K562 (cell line): ENCODE results near the gene CBX8. TPM values are rescaled to one million over a fixed set of nuclear protein-coding genes. Genes with fewer than 3 reads are reported as not detected.
A peak's percentile ranks its signal among the peaks of the same experiment; 100 is the strongest.

Source experiments
- ATF7 ChIP-seq: fragments of 450-650 bp; IDR thresholded peaks from 2 replicates; pipeline ENCODE4 v1.7.1; 2014; ENCODE audit warnings: mild to moderate bottlenecking, moderate library complexity
- BRCA1 ChIP-seq, 2 experiments: fragments of 450-650 bp in 1 of 2; sonication (generic) in 1 of 2; formaldehyde crosslinking in 1 of 2; IDR thresholded peaks; 2 replicates each; pipeline versions ENCODE4 v1.5.0 to v1.6.1; 2017 to 2020; ENCODE audit warnings: mild to moderate bottlenecking in 1 of 2, missing genetic modification reagents in 1 of 2
- CBFA2T2 ChIP-seq: fragments of 450-650 bp; conservative IDR thresholded peaks from 2 replicates; pipeline ENCODE4 v1.6.1; 2017; ENCODE audit warnings: mild to moderate bottlenecking
- CBFA2T3 ChIP-seq: fragments of 450-650 bp; IDR thresholded peaks from 2 replicates; pipeline ENCODE4 v1.6.1; 2017
- DPF2 ChIP-seq: fragments of 450-650 bp; IDR thresholded peaks from 2 replicates; pipeline ENCODE4 v1.6.1; 2016
- ELK1 ChIP-seq: sonication (generic); formaldehyde crosslinking; IDR thresholded peaks from 2 replicates; pipeline ENCODE4 v1.8.1; 2022; ENCODE audit warnings: missing genetic modification reagents
- ERF ChIP-seq: fragments of 450-650 bp; formaldehyde crosslinking; IDR thresholded peaks from 2 replicates; pipeline ENCODE4 v1.4.0; 2020; ENCODE audit warnings: mild to moderate bottlenecking, mixed read lengths
- GTF2F1 ChIP-seq: IDR thresholded peaks from 2 replicates; pipeline ENCODE4 v1.6.1; 2011; ENCODE audit warnings: low read depth, low read length, improper control_type of control experiment
- HCFC1 ChIP-seq: IDR thresholded peaks from 2 replicates; pipeline ENCODE4 v1.6.1; 2012; ENCODE audit warnings: low read depth, low read length, improper control_type of control experiment
- HDAC2 ChIP-seq: fragments of 450-650 bp; IDR thresholded peaks from 2 replicates; pipeline ENCODE4 v1.6.1; 2016; ENCODE audit warnings: mild to moderate bottlenecking
- HSF4 ChIP-seq: fragments of 250-450 bp; sonication (Bioruptor Pico); IDR thresholded peaks from 2 replicates; pipeline ENCODE4 v2.1.2; 2022; ENCODE audit warnings: mild to moderate bottlenecking, moderate library complexity, borderline replicate concordance
- KAT7 ChIP-seq: sonication (generic); formaldehyde crosslinking; IDR thresholded peaks from 2 replicates; pipeline ENCODE4 v1.8.0; 2022; ENCODE audit warnings: missing genetic modification reagents, mild to moderate bottlenecking, borderline replicate concordance
- MBD2 ChIP-seq: sonication (generic); IDR thresholded peaks from 2 replicates; pipeline ENCODE4 v1.6.1; 2016; ENCODE audit warnings: low read depth, borderline replicate concordance
- MLX ChIP-seq, 2 experiments: fragments of 450-650 bp in 1 of 2; sonication (generic) in 1 of 2; formaldehyde crosslinking; conservative IDR thresholded peaks; 2 replicates each; pipeline versions ENCODE4 v1.4.0 to v1.8.1; 2020 to 2022; ENCODE audit warnings: mild to moderate bottlenecking in 1 of 2, missing genetic modification reagents in 1 of 2
- MTA3 ChIP-seq: fragments of 450-650 bp; formaldehyde crosslinking; IDR thresholded peaks from 2 replicates; pipeline ENCODE4 v1.6.1; 2017; ENCODE audit warnings: mild to moderate bottlenecking, borderline replicate concordance
- NCOR1 ChIP-seq: fragments of 450-650 bp; IDR thresholded peaks from 2 replicates; pipeline ENCODE4 v1.6.1; 2016; ENCODE audit warnings: mild to moderate bottlenecking, moderate library complexity
- RBM22 ChIP-seq: fragments of 200-400 bp; formaldehyde crosslinking; IDR thresholded peaks from 2 replicates; pipeline ENCODE4 v1.6.1; 2018; ENCODE audit warnings: low read length, low read depth; ENCODE audit not compliant: poor library complexity, severe bottlenecking
- U2AF1 ChIP-seq: fragments of 200-400 bp; formaldehyde crosslinking; optimal IDR thresholded peaks from 2 replicates; pipeline ENCODE3; 2017; ENCODE audit warnings: mild to moderate bottlenecking, low read depth, low read length, moderate library complexity
- U2AF2 ChIP-seq: fragments of 200-400 bp; formaldehyde crosslinking; optimal IDR thresholded peaks from 2 replicates; pipeline ENCODE3; 2017; ENCODE audit warnings: low read depth, mild to moderate bottlenecking, low read length
- UBTF ChIP-seq, 2 experiments: IDR thresholded peaks; 2 replicates each; pipeline ENCODE4 v1.6.1; 2012; ENCODE audit warnings: improper control_type of control experiment in 2 of 2, low read depth in 2 of 2, low read length in 2 of 2, borderline replicate concordance in 1 of 2
- ZBTB2 ChIP-seq: fragments of 450-650 bp; IDR thresholded peaks from 2 replicates; pipeline ENCODE4 v1.6.1; 2016; ENCODE audit warnings: antibody characterized with exemption
- ZNF133 ChIP-seq: fragments of 250-450 bp; sonication (Bioruptor Pico); IDR thresholded peaks from 2 replicates; pipeline ENCODE4 v1.4.0; 2020; ENCODE audit warnings: mild to moderate bottlenecking
- ZNF134 ChIP-seq: fragments of 250-450 bp; sonication (Bioruptor Pico); conservative IDR thresholded peaks from 2 replicates; pipeline ENCODE4 v1.4.0; 2020
- ZNF274 ChIP-seq: IDR thresholded peaks from 2 replicates; pipeline ENCODE4 v1.6.1; 2011; ENCODE audit warnings: low read depth, mild to moderate bottlenecking, low read length, moderate library complexity, borderline replicate concordance
- ZNF384 ChIP-seq: IDR thresholded peaks from 2 replicates; pipeline ENCODE4 v1.6.1; 2012; ENCODE audit warnings: low read depth, low read length, improper control_type of control experiment
- ZNF408 ChIP-seq: fragments of 250-450 bp; sonication (Bioruptor Pico); IDR thresholded peaks from 2 replicates; pipeline ENCODE4 v1.4.0; 2020; ENCODE audit warnings: low read depth, mild to moderate bottlenecking, moderate library complexity
- polyA plus RNA-seq, 8 experiments: library from polyadenylated mRNA; depleted of rRNA in 4 of 8; stranded (reverse) in 5 of 8; unstranded in 3 of 8; fragments of >200 nt; fragmentation: Nextera tagmentation in 2 of 8; fragmentation: Illumina TruSeq in 1 of 8; extraction: Ambion mirVana in 2 of 8; extraction: Trizol in 1 of 8; gene quantifications; 2 replicates each; pipeline versions ENCODE4 v1.2.1 to v1.2.3, GENCODE V29; 2011 to 2014; ENCODE audit warnings: inconsistent platforms in 1 of 8, missing spikeins in 1 of 8
- total RNA-seq, 7 experiments: library from RNA; depleted of rRNA in 6 of 7; stranded (reverse); fragments of >200 nt in 6 of 7; fragmentation: Illumina TruSeq in 2 of 7; extraction: Trizol in 2 of 7; gene quantifications; 2 replicates each; pipeline versions ENCODE4 v1.2.1 to v1.2.3, GENCODE V29; 2011 to 2021; ENCODE audit warnings: low replicate concordance in 1 of 7

The CBX8 gene
- total and polyA plus RNA-seq, 9 of the 15 experiments (the other 6 are each of a cell fraction or from before 2014, with no cell fraction given) = 0.08 to 11.9 (median 2.6) TPM

- TF ChIP-seq BRCA1 (IDR thresholded peaks at IDR 0.05) = no peak
- TF ChIP-seq BRCA1 (CRISPR knock-in tag; IDR thresholded peaks at IDR 0.05) = no peak
- TF ChIP-seq HDAC2 = no peak
- no peak for TF ChIP-seq MTA3
- TF ChIP-seq HSF4 (CRISPR knock-in tag) = no peak
- no peak for TF ChIP-seq GTF2F1
- no peak for TF ChIP-seq ELK1 (CRISPR knock-in tag)
- no peak for TF ChIP-seq U2AF1
- TF ChIP-seq NCOR1 = no peak
- TF ChIP-seq ERF (CRISPR knock-in tag) = no peak
- TF ChIP-seq ZNF274 = no peak
- TF ChIP-seq ZNF133 = no peak
- TF ChIP-seq DPF2 = no peak
- TF ChIP-seq RBM22 = no peak
- no peak for TF ChIP-seq MLX (CRISPR knock-in tag; conservative IDR thresholded peaks at IDR 0.05)
- no peak for TF ChIP-seq CBFA2T3
- TF ChIP-seq MBD2 = no peak
- TF ChIP-seq ZNF408 = no peak
- no peak for TF ChIP-seq UBTF (IDR thresholded peaks at IDR 0.05; ENCODE audit: borderline replicate concordance in 1 of 2, low read depth in 2 of 2, low read length in 2 of 2)
- no peak for TF ChIP-seq U2AF2
- TF ChIP-seq ZBTB2 = 0 out of 2 replicates have a peak, but pooled peaks have one; percentile 16
- no peak for TF ChIP-seq KAT7 (CRISPR knock-in tag)
- TF ChIP-seq CBFA2T2 = no peak
- no peak for TF ChIP-seq ZNF134 (CRISPR knock-in tag)
- peak; percentile 89 for TF ChIP-seq ATF7
- no peak for TF ChIP-seq HCFC1
- no peak for TF ChIP-seq ZNF384
Measured at GRCh38 chr17:79824893-79825579, 28.2 kb upstream of the CBX8 start (continued).
